HG03066 (cell line): ENCODE data around the gene EMID1.

Experiments
- ATAC-seq: cut with Tn5 transposase; IDR thresholded peaks from one replicate; pipeline ENCODE4 v1.9.1; 2021; ENCODE audit warnings: low read depth; ENCODE audit not compliant: unreplicated experiment

EMID1 gene

GRCh38 chr22:29205594-29206371 lies at the start of gene EMID1:
TSS of gene EMID1 (plus strand) at chr22:29205896. CDS start at chr22:29206039, 143 bp downstream.
- ATAC-seq = no peak

- ATAC-seq = no peak
These were observed 49.7 kb upstream of the EMID1 start for GRCh38 chr22:29155966-29156365.

GRCh38 chr22:29156507-29156906 lies 49.2 kb upstream of the EMID1 start:
- ATAC-seq = no peak

GRCh38 chr22:29157759-29158535 lies 47.7 kb upstream of the EMID1 start:
- ATAC-seq = no peak

- no peak for ATAC-seq
These were observed 47.1 kb upstream of the EMID1 start for GRCh38 chr22:29158546-29158945.

GRCh38 chr22:29163808-29164207 lies 41.9 kb upstream of the EMID1 start:
- no peak for ATAC-seq

GRCh38 chr22:29165321-29166060 lies 40.2 kb upstream of the EMID1 start:
- ATAC-seq = no peak

GRCh38 chr22:29166180-29166579 lies 39.5 kb upstream of the EMID1 start:
- ATAC-seq = no peak

- ATAC-seq = peak; percentile 90
These were observed 38.4 kb upstream of the EMID1 start for GRCh38 chr22:29167032-29167911.

- ATAC-seq = no peak
These were observed 34.0 kb upstream of the EMID1 start for GRCh38 chr22:29171721-29172120.

- no peak for ATAC-seq
These were observed 33.5 kb upstream of the EMID1 start for GRCh38 chr22:29172216-29172615.

- no peak for ATAC-seq
These were observed 30.3 kb upstream of the EMID1 start for GRCh38 chr22:29175312-29175835.

GRCh38 chr22:29183971-29184848 lies 21.5 kb upstream of the EMID1 start:
- no peak for ATAC-seq

GRCh38 chr22:29184849-29185490 lies 20.7 kb upstream of the EMID1 start:
- no peak for ATAC-seq

GRCh38 chr22:29186302-29186701 lies 19.4 kb upstream of the EMID1 start:
- ATAC-seq = no peak

GRCh38 chr22:29187831-29188230 lies 17.9 kb upstream of the EMID1 start:
- ATAC-seq = no peak

GRCh38 chr22:29190051-29190450 lies 15.6 kb upstream of the EMID1 start:
- ATAC-seq = no peak

- ATAC-seq = no peak
These were observed 14.8 kb upstream of the EMID1 start for GRCh38 chr22:29190918-29191317.

GRCh38 chr22:29193021-29193420 lies 12.7 kb upstream of the EMID1 start:
- ATAC-seq = no peak
